Activated CD4-positive, alpha-beta T cell treated with anti-CD3 and anti-CD28 coated beads, Interleukin-10, Interleukin-2, amounts not matched to agents 100 ng/mL and 50 ng/mL, durations not matched to agents 16 hours and 8 hours (primary cell): ENCODE results near the gene MAVS.
"Not testable (repeated sequence)": the region's sequence is repeated elsewhere in the genome, so short reads cannot be mapped to it uniquely, and the experiment has no call there.

Experiments
- DNase-seq: peaks from one replicate; pipeline ENCODE4 v3.0.0-alpha.2; 2020

Gene MAVS

DNA sequence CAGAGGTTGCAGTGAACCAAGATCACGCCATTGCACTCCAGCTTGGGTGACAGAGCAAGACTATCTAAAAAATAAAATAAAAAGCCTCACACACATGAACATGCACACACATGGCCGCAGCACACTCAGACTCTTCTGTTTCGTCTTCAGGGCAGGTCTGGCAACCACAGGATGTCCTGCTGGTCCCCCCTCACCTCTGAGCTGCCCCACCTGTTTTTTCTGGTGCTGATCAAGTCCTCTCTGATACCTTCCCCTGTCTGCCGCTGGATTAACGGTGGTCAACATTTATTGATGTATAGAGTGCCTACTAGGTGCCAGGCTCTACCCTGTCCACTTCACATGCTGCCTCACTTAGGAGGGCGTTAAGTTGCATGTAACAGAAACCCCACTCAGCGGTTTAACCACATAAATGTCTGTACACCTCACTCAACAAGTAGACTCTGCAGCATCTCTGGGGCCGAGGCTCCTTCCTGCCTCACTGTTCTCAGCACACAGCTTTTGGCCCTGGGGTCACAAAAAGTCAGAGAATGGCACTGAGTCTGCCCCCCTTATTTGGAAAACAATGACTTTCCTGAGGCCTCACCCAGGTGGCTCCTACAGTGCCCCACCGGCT, 30.8 kb upstream of the MAVS start:
- DNase-seq, result peak; percentile 62

DNA sequence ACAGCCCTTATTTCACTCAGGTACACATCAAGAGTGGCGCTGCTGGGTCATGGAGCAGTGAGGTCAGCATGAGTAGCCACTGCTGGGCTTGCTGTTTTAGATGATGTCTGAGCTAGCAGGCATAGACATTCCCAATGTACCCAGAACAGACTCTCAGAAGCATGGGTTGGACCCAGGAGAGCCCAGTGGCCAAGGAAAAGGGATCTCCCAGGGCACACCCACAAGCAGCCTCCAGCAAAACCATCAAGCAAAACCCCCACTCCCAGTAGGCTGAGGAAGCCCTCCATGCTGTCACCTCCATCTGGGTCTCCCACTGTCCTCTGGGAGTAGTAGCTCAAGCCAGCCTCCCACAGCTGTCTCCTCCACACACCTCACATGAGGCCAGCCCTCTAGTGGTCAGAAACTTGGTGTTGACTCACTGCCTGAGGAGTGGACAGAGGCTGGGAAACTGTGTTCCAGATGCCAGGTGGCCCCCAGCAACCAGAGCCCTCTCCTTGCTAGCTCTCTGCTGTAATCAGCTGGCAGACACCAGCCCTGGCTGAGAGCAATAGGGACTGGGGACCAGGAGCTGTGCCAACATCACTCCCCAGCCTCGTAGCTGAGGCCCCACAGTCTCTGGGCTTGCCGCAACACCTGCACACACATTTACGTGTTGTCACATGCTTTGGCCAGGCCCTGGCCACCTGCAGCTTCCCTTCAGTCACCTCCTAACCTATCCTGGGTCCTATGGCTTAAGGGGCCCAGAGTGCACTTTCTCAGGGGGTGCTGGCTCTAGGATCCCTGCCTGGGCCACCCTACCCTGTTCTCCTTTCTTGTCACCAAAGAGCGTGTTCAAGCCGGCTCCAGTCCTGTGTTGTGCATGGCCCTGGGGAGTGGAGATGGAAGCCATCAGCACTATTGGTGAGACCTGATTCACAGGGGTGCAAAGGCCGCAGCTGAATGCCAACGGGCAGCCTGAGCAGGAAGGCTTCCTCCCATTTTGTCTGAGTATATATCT, 28.2 kb upstream of the MAVS start:
- peak; percentile 55 for DNase-seq

- DNase-seq, result no peak
Observed at GRCh38 chr20:3819411-3820047, 27.1 kb upstream of the MAVS start.

DNA sequence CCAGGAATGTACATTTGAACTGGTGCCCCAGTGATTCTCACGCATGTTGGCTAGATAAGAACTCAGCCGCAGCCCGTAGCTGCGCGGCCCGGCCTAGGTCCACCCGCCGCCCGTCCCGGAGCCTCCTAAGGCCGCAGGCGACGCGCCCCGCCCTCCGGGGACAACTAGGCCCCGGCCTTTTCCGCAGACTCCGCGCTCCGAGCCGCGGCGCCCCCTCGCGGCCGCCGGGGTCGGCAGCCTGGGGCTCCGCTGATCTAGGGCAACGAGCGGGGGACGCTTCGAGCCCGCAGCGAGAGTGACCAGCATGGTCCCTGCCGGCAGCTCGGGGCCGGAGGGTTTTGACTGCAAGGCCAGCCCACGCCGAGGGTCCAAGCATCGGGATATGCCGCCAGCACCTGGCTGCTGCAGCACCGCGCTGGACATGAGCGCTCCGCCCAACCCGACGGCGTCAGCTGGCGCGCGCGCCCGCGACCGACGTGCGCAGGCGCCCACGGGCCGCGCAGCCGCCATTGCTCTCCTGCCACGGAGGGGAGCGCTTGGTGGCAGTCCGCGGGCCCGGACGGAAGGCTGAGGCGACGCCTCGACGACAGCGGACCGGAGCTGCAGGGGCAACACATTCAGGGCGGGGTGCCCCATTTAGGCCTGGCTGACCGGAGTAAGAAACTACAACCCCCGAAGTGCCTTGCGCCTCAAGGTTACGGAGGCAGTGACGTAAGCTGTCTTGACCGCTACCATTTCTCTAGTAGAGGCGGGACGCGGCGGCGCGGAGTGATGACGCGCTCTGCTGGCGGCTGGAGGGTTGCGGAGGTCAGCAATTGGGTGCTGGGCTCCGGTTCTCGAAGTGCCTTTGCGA, 26.4 kb upstream of the MAVS start, which contains the start of gene AP5S1:
Gene AP5S1, plus strand, starts transcription at position 500 of the 853 bp plus-strand sequence. CDS start 1,571 bp downstream, outside the sequence.
- DNase-seq, result peak; percentile 97

GRCh38 chr20:3820901-3821727, 25.5 kb upstream of the MAVS start:
- no peak for DNase-seq

- no peak for DNase-seq
Observed at GRCh38 chr20:3821996-3822395, 24.6 kb upstream of the MAVS start.

DNA sequence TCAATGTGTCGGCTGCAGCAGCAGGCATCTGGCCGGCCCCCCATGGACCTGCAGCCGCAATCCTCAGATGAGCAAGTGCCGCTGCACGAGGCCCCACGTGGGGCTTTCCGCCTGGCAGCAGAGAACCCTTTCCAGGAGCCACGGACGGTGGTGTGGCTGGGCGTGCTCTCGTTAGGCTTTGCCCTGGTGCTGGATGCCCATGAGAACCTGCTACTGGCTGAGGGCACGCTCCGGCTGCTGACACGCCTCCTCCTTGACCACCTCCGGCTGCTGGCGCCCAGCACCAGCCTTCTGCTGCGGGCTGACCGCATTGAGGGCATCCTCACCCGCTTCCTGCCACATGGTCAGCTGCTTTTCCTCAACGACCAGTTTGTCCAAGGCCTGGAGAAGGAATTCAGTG, 22.8 kb upstream of the MAVS start:
- DNase-seq, result no peak

DNA sequence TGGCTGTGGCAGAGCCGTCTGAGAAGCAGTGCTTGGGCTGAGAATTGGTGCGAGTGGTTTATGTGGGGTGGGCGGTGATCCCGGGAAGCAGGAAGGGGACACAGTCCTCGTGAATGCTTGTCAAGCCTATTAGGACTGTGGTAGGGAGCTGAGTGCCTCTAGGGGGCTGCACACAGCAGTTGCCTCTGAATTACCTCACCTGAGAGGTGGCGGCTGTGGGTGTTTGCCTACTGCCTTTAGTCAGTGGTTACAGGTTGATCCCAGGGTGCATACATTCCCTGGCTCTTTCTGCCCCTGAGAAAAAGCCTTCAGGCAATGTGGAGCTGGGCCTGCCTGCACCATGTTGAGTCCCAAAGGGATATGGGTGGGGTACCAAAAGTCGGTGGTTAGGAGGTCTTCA, 21.1 kb upstream of the MAVS start:
- no peak for DNase-seq

DNA sequence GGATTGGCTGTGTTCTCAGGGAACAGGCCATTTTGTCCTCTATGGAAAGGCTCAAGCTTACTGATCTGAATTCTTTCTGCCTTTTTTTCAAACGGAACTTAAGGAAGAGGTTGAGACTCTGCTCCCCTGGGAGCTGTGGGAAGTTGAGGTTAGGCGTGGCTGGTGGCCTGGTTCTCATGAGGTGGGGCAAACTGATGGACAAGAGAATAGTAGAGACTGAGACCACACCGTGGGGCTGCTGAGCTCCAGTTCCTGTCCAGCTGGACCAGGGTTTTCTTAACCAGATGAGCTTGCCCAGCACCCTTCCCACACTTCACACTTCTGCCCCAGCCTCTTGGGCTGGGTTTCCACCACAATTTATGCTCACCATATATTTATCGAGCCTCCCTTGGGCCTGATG, 20.2 kb upstream of the MAVS start:
- DNase-seq, result no peak

GRCh38 chr20:3828798-3829197, 17.8 kb upstream of the MAVS start:
- no peak for DNase-seq

DNA sequence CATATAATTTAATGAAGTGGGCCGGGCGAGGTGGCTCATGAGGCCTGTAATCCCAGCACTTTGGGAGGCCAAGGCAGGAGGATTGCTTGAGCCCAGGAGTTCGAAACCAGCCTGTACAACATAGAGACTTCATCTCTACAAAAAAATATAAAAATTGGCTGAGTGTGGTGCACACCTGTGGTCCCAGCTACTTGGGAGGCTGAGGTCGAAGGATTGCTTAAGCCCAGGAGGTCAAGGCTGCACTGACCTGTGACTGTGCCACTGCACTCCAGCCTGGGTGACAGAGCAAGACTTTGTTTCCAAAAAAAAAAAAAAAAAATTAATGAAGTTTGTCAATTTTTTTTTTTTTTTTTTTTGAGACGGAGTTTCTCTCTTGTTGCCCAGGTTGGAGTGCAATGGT, 16.7 kb upstream of the MAVS start:
- DNase-seq, result not testable (repeated sequence)

GRCh38 chr20:3836132-3836531, 10.5 kb upstream of the MAVS start:
- DNase-seq, result no peak

- DNase-seq, result no peak
Observed at GRCh38 chr20:3839328-3839727, 7.3 kb upstream of the MAVS start.

- not testable (repeated sequence) for DNase-seq
Observed at GRCh38 chr20:3840201-3840600, 6.4 kb upstream of the MAVS start.

- DNase-seq, result no peak
Observed at GRCh38 chr20:3842348-3842930, 4.2 kb upstream of the MAVS start.

GRCh38 chr20:3843490-3843889, 3.1 kb upstream of the MAVS start:
- DNase-seq, result no peak

DNA sequence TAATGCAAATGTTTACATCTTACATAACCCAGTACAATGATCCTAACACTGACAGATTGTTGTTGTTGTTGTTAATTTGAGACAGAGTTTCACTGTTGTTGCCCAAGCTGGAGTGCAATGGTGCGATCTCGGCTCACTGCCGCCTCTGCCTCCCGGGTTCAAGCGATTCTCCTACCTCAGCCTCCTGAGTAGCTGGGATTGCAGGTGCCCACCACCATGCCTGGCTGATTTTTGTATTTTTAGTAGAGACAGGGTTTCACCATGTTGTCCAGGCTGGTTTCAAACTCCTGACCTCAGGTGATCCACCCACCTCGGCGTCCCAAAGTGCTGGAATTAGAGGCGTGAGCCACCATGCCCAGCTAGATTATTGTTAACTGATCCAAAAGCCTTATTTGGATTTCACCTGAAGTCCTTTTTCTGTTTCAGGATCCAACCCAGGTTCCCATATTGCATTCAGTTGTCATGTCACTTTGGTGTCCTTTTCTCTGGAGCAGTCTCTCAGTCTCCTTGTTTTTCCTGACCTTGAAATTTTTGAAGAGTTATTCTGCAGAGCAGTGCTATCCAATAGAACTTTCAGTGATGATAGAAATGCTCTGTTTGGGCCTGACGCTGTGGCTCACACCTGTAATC, 2.5 kb upstream of the MAVS start:
- DNase-seq, result not testable (repeated sequence)

DNA sequence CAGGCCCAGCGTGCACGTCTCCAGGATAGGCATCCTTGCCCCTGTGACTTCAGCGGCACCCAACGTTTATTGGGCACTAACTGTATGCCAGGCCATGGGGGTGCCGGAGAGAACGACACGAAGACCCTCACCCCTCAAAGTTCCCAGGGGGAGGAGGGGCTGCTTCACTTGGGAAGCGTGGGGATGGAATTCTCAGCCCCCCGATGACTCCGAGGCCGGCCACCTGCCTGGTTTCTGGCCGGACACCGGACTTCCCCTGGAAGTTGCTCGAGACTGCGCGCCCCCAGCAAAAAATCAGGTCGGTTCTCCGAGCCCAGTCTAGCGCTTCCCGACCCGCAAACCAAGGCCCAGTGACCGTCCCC, 275 bp upstream of the MAVS start:
- DNase-seq, result no peak

GRCh38 chr20:3847429-3847940, 851 bp downstream of the MAVS start:
- DNase-seq, result no peak

DNA sequence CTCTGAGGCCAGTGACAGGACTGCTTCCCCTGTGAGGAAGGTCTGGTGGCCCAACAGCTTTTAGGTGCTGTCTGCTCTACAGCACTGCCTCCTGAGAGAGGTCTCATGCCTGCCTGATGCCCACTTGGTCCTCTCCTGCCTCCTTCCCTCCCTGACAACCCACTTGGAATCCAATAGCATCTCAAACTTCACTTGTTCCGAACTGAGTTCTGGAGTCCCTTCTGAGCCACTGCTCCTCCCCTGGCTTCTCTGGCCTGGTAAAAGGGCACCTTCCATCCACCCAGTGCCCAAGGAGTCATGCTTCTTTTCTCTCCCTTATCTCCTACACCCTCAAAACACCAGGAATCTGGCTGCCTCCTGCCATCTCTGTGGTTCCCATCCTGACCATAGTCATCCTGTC, 1.9 kb downstream of the MAVS start:
- DNase-seq, result no peak

GRCh38 chr20:3854462-3854871, 7.8 kb downstream of the MAVS start:
- DNase-seq, result no peak
